Brain pericyte (primary cell): ENCODE data around the gene ATF5.

ENCODE experiments used
- DNase-seq: peaks from one replicate; pipeline ENCODE4 v3.0.0-alpha.2; 2012; ENCODE audit warnings: low read depth, low spot score

Gene ATF5, protein sequence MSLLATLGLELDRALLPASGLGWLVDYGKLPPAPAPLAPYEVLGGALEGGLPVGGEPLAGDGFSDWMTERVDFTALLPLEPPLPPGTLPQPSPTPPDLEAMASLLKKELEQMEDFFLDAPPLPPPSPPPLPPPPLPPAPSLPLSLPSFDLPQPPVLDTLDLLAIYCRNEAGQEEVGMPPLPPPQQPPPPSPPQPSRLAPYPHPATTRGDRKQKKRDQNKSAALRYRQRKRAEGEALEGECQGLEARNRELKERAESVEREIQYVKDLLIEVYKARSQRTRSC

DNA sequence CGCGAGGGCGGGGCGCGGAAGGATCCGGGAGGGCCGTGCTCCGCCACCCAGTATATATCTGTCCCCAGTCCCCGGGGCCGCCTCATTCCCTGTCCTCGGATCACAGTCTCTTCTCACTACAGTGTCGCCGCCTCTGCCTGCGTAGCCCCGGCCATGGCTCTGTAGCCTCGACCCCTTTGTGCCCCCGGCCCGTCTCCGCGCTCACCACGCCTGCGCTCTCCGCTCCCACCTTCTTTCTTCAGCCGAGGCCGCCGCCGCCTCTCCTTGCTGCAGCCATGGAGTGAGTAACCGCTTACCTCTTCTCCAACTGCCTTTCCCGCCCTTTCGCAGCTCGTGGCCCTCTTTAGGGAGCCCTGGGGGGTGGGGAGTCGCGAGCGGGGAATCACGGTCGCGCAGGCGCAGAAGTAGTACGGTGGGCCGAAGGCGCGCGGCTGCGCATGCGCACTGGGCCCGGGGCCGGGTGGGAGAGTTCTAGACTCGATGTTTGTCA is at the start of gene ATF5, which contains the start of gene NUP62:
TSS of gene ATF5 (plus strand) at position 85 of the 490 bp plus-strand sequence. CDS start 1,646 bp downstream, outside the sequence.
TSS of gene NUP62 (minus strand) at position 384 of the 490 bp plus-strand sequence. CDS start 19,697 bp downstream, outside the sequence.
- DNase-seq, result no peak

DNA sequence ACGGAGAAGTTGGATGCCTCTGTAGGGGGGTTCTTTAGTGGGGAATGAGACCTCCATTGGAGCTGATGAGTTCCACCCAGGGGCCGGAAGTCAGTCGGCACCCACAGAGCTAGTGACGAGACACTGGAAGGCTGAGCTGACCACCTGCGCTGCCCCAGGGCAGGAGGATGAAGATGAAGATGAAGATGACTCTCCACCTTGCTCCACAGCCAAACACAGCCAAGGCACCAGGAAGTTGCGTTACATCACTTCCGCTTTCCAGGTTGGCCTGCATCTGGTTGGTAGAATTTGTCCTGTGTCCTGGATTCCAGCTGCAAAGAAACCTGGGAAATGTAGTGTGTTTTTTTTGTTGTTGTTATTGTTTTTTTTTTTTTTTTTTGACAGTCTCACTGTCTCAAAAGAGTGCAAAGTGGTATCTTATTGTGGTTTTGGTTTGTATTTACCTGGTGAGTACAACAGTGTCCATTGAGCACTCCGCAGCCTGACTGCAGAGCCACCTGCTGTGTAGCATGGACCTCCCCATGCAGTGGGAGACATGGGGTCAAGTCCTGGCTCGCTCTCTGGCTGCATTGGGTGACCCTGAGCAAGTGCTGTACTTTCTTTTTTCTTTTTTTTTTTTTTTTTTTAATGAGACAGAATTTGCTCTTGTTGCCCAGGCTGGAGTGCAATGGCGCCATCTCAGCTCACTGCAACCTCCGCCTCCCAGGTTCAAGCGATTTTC is 49.6 kb upstream of the ATF5 start:
- no peak for DNase-seq

GRCh38 chr19:49880162-49880869 is 48.7 kb upstream of the ATF5 start:
- DNase-seq, result no peak

GRCh38 chr19:49881186-49881585 is 47.8 kb upstream of the ATF5 start:
- no peak for DNase-seq

- DNase-seq, result no peak
These were observed 47.2 kb upstream of the ATF5 start for GRCh38 chr19:49881672-49882394.

- DNase-seq, result no peak
These were observed 46.4 kb upstream of the ATF5 start for GRCh38 chr19:49882643-49883042.

- no peak for DNase-seq
These were observed 45.9 kb upstream of the ATF5 start for GRCh38 chr19:49883094-49883493.

- DNase-seq, result no peak
These were observed 44.9 kb upstream of the ATF5 start for GRCh38 chr19:49884109-49884508.

DNA sequence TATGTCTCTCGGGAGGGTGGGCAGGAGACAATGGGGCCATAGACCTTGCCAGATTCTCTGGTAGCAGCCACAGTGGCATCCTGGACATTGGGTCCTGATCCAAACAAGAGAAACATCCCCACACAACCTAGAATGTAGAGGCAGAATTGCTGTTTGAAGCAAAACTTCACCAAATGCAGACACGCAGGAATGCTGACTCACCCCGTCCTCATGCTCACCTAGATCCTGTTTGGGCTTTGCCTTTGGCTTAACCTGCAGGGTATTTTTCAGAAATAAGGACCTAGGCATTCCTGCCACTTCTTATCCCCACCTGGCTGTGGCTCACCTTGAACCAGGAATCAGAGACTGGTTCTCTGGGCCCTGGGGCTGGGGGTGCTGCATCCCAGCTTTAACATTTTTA is 44.2 kb upstream of the ATF5 start:
- DNase-seq, result no peak

- no peak for DNase-seq
These were observed 41.9 kb upstream of the ATF5 start for GRCh38 chr19:49887037-49887664.

GRCh38 chr19:49887665-49888509 is 41.1 kb upstream of the ATF5 start:
- no peak for DNase-seq

- DNase-seq, result no peak
These were observed 40.5 kb upstream of the ATF5 start for GRCh38 chr19:49888510-49888824.

- no peak for DNase-seq
These were observed 39.8 kb upstream of the ATF5 start for GRCh38 chr19:49889038-49889686.

GRCh38 chr19:49889687-49890348 is 39.2 kb upstream of the ATF5 start:
- no peak for DNase-seq

DNA sequence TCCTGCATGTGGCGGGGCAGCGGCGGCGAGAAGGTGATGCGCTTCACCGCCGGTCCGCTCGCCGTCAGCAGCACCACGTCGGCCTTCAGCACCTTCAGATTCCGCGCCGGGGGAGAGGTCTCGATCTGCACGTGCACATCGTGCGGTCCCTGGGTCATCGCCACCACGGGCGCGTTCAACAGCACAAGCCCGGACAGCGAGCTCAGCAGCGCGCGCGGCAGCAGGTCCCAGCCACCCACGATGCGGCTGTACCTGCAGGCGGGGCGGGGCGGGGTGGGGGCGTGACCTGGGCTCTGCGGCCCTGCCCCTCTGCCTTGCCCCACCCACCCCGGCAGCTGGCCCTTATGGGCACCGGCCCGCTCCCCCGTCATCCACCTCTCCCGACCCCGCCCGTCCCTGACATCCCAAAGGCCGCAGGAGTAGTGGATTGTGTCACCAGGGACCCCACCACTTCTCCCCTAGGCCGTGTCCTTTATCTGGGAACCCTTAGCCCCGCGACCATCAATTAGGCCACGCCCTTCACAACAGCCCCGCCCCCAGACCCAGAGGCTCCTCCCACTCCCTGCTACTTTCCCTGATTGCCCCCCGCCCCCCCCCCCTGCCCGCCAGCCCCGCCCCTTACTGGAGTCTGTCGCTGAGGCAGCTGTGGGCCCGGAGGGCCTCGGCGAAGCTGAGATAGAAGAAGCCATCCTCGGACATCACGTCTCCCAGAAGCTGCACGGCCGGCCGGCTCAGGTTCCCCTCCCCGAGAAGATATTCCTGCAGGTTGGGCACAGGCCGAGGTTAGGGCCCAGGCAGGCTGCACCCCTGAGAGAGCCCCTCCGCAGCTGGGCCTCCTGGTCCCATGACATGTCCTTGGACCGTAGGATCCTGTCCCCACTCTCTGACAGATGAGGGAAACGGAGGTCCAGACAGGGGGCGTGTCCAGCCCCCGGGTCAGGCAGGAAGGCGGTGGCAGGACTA is 38.4 kb upstream of the ATF5 start:
- no peak for DNase-seq

DNA sequence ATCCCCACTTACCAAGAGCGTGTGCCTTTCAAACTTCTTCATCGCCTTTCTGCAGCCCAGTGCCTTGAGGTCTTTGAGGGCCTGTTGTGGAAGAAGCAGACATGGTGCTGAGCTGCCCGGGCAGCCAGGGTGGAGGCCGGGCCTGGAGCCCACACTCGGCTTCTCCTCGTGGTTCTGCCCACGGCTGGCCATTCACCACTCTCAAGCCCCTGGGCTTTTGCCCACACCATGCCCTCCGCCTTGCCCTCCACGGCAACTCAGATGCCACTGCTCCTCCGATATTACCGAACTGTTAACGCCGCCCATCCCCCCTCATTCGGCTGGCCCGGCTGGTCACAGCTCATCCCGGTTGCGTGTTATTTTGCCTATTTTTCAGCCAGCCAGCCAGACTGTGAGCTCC is 37.6 kb upstream of the ATF5 start:
- DNase-seq, result no peak

DNA sequence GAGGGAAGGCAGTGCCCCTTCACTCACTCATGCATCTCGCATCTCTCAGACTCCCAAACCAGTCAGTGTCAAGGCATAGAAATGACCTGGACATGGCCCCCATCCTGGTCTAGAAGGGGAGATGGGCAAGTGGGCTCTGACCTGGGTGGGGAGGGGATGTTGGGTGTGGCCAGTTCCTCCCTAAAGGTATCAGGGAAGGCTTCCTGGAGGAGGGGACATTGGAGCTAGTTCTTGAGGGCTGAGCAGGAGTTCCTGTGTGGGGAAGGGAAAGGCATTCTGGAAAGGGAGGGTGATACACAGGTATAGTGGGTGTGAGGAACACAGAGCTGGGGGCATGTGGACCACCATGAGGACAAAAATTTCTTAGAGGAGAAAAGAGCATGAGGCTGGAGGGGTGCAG is 36.3 kb upstream of the ATF5 start:
- no peak for DNase-seq

DNA sequence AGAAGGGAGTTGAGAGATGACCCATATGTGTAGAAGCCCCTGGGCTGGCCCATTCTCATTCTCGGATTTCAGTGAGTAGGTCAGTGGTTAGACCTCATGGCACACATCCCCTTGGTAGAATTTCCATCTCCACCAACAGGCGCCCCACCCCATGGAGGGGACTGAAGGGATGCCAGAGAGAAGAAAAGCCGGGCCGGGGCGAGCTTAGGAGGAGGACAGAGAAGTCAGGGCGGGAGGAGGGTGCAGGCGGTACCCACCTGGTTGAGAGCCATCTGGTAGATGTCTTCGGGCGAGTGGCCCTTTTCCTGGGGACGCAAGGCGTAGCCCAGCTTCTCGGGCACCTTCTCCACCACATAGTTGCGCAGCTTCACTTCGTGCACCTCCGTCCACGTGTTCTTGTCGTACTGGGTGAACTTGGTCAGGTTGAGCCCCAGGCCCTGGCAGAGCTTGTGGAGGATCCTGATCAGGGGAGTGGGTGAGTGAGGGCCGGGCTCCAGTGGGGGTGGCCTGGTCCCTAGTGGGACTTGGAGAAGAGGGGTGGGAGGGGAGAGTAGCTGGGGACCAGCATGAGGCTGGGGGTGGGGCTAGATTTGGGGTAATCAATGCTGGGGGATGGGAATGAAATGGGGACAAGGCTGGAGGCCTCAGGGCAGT is 34.9 kb upstream of the ATF5 start:
- DNase-seq, result no peak
